MCF 10A (cell line): ENCODE results near the gene LZTS3. TPM values are rescaled to one million over a fixed set of nuclear protein-coding genes. Genes with fewer than 3 reads are reported as not detected.

Source experiments
- BruUV-seq: library from RNA; stranded (reverse); fragments of 400-500 nt; replicated peaks from 2 replicates; lab custom pipeline; 2021; lab: Mats Ljungman, UMichigan
- CTCF ChIA-PET: fragments of 300-600 bp; sonication (Branson Sonifier 250); formaldehyde crosslinking; extraction: SDS; loops from one replicate; lab custom pipeline; 2021; ENCODE audit warnings: antibody characterized with exemption, inconsistent platforms; lab: Yijun Ruan, JAX
- POLR2A ChIA-PET: fragments of 300-600, 350-650 bp; sonication (Branson Sonifier 250); formaldehyde crosslinking; extraction: SDS; loops from one replicate; lab custom pipeline; 2020; ENCODE audit warnings: antibody characterized with exemption, inconsistent platforms; lab: Yijun Ruan, JAX
- DNase-seq: peaks from one replicate; pipeline ENCODE4 v3.0.0-alpha.2; 2018; ENCODE audit not compliant: unreplicated experiment
- H3K27ac Mint-ChIP-seq: one replicate; pipeline ENCODE4 v1.8.0; 2022; ENCODE audit warnings: mild to moderate bottlenecking, low read depth, mixed read lengths; ENCODE audit not compliant: unreplicated experiment
- H3K27me3 Mint-ChIP-seq: one replicate; pipeline ENCODE4 v1.8.0; 2022; ENCODE audit warnings: mixed read lengths; ENCODE audit not compliant: insufficient read depth, unreplicated experiment
- H3K36me3 Mint-ChIP-seq: one replicate; pipeline ENCODE4 v1.8.0; 2022; ENCODE audit warnings: mild to moderate bottlenecking, moderate library complexity, mixed read lengths; ENCODE audit not compliant: insufficient read depth, unreplicated experiment
- H3K4me1 Mint-ChIP-seq: one replicate; pipeline ENCODE4 v1.8.0; 2022; ENCODE audit warnings: mixed read lengths; ENCODE audit not compliant: insufficient read depth, unreplicated experiment
- H3K4me3 Mint-ChIP-seq: one replicate; pipeline ENCODE4 v1.8.0; 2022; ENCODE audit warnings: mild to moderate bottlenecking, moderate library complexity, mixed read lengths; ENCODE audit not compliant: unreplicated experiment
- H3K9me3 Mint-ChIP-seq: one replicate; pipeline ENCODE4 v1.8.0; 2022; ENCODE audit warnings: mixed read lengths; ENCODE audit not compliant: unreplicated experiment
- intact Hi-C: fragments of 100-400 bp; cut with micrococcal nuclease; formaldehyde crosslinking; loops from 2 replicates; pipeline ENCODE4 v1.14.1; 2022
- total RNA-seq: library from RNA; stranded (reverse); gene quantifications from 2 replicates; pipeline ENCODE4 v1.2.3, GENCODE V29; 2022
- TF ChIP-seq, protein P1 (sequence below): fragments of 200-600 bp; IDR thresholded peaks from one replicate; pipeline ENCODE4 v1.8.0; 2022; ENCODE audit warnings: antibody characterized with exemption, mild to moderate bottlenecking; ENCODE audit not compliant: unreplicated experiment

Gene LZTS3
- total RNA-seq, 1 experiment from 2014 or later: 5.3 TPM

DNA sequence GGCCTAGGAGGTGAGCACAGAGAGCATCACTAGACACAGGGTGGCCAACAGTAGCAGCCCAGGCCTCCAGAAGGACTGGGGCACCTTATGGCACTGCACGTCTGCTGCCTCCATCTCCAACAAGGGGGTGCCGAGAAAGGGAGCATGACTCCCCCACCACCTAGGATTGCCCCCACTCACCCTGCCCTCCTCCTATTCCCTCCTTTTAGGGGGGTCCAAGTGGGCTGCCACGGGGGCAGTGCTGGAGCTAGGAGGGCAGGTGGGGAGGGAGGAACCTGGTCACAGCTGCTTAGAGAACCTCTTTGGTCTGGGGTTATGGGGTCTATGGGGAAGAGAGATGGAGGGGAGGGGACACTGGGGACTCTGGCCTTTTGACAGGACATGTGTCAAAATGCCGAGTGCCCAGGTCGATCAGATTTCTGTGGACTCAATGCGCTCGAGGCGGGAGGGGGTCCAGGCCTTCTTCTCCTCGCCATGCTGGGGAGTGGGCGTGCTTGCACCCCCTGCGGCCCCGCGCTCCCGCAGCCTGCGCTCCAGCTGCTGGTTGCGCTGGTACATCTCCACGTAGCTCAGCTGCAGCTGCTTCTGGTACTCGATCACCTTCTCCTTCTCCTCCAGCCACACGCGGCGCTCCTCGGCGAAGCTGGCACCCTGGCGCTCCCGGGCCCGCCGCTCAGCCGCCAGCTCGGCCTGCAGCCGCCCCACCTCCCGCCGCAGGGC is 9.1 kb downstream of the LZTS3 start:
- TF ChIP-seq, protein P1, sequence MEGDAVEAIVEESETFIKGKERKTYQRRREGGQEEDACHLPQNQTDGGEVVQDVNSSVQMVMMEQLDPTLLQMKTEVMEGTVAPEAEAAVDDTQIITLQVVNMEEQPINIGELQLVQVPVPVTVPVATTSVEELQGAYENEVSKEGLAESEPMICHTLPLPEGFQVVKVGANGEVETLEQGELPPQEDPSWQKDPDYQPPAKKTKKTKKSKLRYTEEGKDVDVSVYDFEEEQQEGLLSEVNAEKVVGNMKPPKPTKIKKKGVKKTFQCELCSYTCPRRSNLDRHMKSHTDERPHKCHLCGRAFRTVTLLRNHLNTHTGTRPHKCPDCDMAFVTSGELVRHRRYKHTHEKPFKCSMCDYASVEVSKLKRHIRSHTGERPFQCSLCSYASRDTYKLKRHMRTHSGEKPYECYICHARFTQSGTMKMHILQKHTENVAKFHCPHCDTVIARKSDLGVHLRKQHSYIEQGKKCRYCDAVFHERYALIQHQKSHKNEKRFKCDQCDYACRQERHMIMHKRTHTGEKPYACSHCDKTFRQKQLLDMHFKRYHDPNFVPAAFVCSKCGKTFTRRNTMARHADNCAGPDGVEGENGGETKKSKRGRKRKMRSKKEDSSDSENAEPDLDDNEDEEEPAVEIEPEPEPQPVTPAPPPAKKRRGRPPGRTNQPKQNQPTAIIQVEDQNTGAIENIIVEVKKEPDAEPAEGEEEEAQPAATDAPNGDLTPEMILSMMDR: no peak
- H3K27ac Mint-ChIP-seq: no peak overlapping the region
- H3K4me3 Mint-ChIP-seq: no peak overlapping the region
- no peaks in the 10 kb centered on the region for H3K4me1 Mint-ChIP-seq
- H3K9me3 Mint-ChIP-seq: no peaks in the 10 kb centered on the region
- BruUV-seq: no TSS peak
- CTCF ChIA-PET: interaction anchor here (1.0 to 1.4 kb wide), 3 partner anchors 10 to 49 kb away, joined by 3 to 4 read pairs (median 4); no protein-coding TSS in a partner anchor
- no peak for DNase-seq
- no peaks in the 10 kb centered on the region for H3K27me3 Mint-ChIP-seq
- intact Hi-C loops: no loop called here
- H3K36me3 Mint-ChIP-seq: peaks cover 8% of the 10 kb centered on the region
- POLR2A ChIA-PET: no interaction called here

DNA sequence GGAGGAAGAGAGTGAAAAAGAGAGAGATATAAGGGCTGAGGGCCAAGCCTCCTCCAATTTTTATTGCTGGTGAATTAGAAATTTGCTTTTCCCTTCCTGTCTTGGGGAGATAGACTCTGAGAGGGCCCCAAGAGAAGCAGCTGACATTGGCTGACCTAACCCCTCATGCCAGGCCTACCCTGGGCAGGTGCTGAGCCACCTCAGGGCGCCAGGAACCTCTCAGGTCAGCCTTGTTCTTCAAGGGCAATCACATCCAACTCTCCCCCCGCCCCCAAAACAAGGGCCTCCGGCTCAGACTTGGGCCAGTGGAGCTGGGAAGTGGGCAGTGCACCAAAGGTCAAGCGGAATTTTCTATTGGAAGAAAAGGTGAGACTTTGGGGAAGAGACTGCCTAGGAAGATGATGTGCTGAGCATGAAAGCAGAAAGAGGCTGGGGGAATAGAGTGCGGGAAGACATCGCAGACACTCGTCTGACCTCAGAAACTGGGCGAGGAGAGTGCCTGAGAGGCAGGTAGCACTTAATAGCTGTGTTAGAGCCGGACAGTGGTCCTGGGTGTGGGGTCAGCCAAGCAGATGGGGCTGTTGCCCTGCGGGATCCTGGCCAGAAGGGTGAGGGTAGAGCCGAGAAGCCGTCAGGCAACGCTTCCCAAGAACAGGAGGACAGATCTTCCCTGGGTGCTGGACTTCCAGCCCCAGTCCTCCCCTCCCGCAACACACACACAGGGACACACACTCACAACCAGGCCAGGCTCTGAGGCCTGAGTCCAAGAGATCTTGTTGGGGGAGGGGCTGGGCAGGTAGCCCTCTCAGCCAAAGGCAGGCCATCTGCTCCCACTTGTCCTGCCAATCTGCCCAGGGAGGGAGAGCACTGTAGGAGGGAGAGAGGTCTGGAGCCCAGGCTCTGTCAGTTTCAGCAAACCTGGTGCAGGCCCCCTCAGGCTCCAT is 10.0 kb downstream of the LZTS3 start:
- POLR2A ChIA-PET: interaction anchor here (0.7 to 1.0 kb wide), 4 partner anchors 15 to 151 kb away, joined by 3 read pairs; no protein-coding TSS in a partner anchor
- H3K27ac Mint-ChIP-seq: no peak overlapping the region
- intact Hi-C loops: no loop called here

DNA sequence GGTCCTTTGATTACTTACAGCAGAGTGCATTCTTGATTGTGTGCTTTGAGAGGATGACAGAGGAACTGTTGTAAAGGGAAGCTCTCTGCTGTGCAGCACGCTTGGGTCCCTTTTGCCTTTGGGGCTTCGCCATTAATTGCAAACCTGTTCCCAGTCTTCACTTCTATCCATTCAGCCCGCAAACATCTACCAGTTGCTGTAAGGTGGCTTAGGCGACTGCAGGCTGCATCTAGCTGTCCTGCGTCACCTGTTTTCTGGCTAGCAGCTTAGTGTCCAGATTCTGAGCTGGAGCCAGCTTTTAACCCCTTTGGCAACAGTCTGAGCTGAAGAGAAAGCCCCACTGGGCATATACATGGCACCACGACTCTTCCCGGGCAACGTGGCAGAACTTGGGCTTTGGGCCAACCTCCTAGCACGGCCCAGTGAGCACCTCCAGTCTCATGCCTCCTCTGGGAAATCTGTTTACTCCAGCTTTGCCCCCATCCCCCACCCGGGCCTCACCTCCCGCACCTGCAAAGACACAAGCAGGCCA is 11.2 kb downstream of the LZTS3 start:
- Mint-ChIP-seq H3K36me3 (peaks cover 8% of the 10 kb centered on the region), H3K4me1 (peaks cover 5% of the 10 kb centered on the region), H3K4me3 (no peak overlapping the region), H3K27ac (no peak overlapping the region), H3K27me3 (no peaks in the 10 kb centered on the region), H3K9me3 (no peaks in the 10 kb centered on the region)
- no TSS peak for BruUV-seq
- intact Hi-C loops: no loop called here
- POLR2A ChIA-PET: interaction anchor here (0.7 to 4.3 kb wide), 6 partner anchors 9 to 153 kb away, joined by 3 to 44 read pairs (median 3); partner anchors contain the start of gene LZTS3
- no peak for DNase-seq
- CTCF ChIA-PET: interaction anchor here (1.3 kb wide), 1 partner anchor 11 kb away, joined by 3 read pairs; no protein-coding TSS in a partner anchor
- TF ChIP-seq, protein P1: no peak

More for the DNA sequence above, 10.0 kb downstream of the LZTS3 start:
- H3K4me1 Mint-ChIP-seq: no peaks in the 10 kb centered on the region
- peaks cover 8% of the 10 kb centered on the region for H3K36me3 Mint-ChIP-seq
- no peaks in the 10 kb centered on the region for H3K27me3 Mint-ChIP-seq
- no peak for DNase-seq
- TF ChIP-seq, protein P1: no peak
- H3K9me3 Mint-ChIP-seq: no peaks in the 10 kb centered on the region
- CTCF ChIA-PET: interaction anchor here (1.0 to 1.4 kb wide), 2 partner anchors 9 to 48 kb away, joined by 4 read pairs; no protein-coding TSS in a partner anchor
- no peak overlapping the region for H3K4me3 Mint-ChIP-seq
- no TSS peak for BruUV-seq
